Glomerular visceral epithelial cell (primary cell): ENCODE data around the gene BMPR1B.
"Not testable (repeated sequence)": the region's sequence is repeated elsewhere in the genome, so short reads cannot be mapped to it uniquely, and the experiment has no call there.

Experiments
- DNase-seq: peaks from one replicate; pipeline ENCODE4 v3.0.0-alpha.2; 2016; ENCODE audit errors: extremely low spot score

The BMPR1B gene

DNA sequence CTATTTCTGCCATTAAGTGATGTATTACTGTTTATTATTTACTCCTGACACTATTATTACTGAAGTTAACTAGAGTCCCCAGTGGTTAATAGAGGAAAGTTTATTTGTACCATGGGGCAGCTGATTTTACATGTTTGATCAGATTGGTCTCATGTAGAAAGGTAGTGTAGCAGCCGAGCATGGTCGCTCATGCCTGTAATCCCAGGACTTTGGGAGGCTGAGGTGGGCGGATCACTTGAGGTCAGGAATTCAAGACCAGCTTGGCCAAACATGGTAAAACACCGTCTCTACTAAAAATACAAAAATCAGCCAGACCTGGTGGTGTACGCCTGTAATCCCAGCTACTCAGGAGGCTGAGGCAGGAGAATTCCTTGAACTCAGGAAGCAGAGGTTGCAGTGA, 74.6 kb downstream of the BMPR1B start:
- peak; percentile 58 for DNase-seq

DNA sequence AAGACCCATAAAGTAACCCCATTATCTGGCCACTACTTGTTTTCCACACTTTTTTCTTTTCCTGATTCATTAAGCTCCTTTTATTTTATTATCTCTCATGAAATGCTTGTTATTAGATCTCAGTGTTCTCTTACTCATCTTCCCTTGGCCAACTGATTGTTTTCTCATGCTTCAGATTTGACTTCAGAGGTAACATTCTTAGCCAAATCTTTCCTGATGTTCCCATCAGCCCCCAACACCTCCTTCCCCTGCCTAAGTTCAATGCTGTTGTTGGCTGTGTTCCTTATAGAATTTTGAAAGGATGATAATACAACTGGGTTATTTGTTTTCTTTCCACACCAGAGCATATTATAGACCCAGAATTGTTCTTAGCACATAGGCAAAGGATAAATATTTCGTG, 75.6 kb downstream of the BMPR1B start:
- no peak for DNase-seq

DNA sequence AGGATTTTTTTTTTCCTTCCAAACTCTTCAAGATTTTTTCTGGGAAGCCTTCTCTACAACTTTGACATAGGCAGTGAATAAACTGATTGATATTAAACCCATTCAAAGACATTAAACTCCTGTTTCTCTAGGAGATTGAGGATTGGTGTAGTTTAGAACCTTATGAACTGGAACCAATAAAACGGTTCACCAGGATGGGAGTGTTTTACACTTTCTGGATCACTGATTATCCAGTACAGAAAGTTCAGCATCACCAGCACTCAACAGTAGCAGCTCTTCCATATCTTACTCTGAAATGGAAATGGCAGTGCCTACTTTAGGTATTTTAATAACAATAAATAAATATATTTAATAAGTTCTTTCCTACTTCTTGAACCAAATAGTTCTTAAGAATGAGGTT, 76.7 kb downstream of the BMPR1B start:
- DNase-seq: no peak

DNA sequence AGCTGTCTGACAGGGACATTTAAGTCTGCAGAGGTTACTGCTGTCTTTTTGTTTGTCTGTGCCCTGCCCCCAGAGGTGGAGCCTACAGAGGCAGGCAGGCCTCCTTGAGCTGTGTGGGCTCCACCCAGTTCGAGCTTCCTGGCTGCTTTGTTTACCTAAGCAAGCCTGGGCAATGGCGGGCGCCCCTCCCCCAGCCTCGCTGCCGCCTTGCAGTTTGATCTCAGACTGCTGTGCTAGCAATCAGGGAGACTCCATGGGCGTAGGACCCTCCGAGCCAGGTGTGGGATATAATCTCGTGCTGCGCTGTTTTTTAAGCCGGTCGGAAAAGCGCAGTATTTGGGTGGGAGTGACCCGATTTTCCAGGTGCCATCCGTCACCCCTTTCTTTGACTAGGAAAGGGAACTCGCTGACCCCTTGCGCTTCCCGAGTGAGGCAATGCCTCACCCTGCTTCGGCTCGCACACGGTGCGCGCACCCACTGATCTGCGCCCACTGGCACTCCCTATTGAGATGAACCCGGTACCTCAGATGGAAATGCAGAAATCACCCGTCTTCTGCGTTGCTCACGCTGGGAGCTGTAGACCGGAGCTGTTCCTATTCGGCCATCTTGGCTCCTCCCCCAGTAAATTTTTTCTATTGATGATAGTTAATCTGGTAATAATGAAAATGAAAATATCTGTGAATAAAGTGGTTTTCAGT, 83.6 kb downstream of the BMPR1B start:
- DNase-seq: not testable (repeated sequence)

DNA sequence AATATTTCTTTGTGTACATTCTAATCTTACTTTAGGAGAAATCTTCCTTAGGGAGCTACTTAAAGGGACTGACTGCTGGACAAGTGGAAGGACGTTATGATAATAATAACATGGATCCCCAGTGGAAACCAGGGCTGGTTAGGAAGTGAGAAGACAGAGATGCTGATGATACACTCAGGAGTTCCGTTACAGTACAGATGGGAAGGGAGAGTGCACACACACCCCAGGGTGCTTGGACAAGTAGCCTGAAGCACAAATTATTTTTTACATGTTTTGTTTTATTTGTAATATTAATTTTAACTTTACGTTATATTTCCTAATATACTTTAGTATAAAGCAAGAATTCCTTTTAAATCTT, 84.1 kb downstream of the BMPR1B start:
- no peak for DNase-seq

DNA sequence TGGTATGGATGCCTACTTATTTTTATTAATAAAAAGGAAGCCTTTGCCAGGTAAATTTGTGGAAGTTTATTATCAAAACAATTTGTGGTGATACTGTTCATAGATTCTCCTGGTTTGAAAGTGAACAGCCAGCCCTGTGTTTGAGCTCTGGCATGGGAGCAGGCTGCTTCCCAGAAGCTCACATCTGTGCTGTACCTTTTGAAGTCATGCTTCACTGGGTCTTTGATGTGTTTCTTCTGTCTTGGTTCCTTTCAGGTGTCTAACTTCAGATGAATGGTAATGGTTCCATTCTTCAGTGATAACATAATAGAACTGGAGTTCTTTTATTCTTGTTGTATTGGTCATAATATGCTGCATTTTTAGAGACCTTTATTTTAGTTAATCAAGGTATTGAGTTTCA, 85.5 kb downstream of the BMPR1B start:
- DNase-seq: no peak

DNA sequence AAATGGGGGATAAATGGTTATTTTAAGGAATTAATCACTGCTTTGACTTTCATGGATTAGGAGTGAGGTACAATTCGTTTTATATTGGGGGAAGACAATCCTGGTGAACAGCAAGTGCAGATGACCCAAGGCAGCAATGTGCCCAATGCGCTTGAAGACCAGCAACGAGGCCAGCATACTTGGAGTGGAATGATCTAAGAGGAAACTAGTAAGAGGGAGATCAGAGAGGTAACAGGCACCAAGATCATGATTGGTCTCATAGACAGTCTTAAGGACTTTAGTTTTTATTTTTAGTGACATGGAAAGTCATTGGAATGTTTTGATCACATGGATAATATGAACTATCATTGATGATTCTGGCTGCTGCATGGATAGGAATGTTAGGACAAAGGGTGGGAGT, 90.6 kb downstream of the BMPR1B start:
- DNase-seq: no peak

DNA sequence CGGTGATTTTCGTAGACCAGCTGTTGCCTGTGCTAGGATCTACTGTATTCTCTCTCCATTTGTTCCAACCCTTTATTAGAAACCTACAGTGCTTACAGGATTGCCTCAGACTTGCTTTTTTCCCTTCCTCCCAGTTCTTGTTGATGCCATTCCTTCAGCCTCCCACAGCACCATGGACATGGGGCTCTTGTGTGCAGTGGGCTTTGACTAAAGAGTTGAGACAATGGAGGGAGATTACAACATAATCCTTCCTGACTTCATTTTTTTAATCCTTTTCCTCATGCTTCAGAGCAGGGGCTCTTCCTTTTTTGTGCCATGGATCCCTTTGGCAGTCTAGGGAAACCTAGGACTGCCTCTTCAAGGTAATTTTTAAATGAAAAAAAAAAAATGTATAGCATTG, 92.1 kb downstream of the BMPR1B start:
- no peak for DNase-seq

DNA sequence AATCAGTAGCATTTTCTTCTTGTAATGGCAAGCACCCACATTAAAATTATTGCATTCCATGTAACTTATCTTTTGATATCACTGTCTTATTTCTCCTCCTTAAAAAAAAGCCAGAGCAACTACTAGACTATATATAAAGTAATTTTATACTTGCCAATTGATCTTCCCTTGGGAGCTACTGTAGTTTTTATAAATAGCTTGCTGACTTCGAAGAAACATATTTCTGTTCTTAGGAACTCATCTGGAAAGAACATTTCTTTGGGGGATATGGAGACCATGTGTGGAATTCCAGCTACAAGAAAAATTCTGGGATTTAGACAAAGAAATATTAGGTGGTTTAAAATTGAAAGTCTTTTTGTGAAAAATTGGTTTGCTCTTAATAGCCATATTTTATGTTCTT, 94.9 kb downstream of the BMPR1B start:
- no peak for DNase-seq

DNA sequence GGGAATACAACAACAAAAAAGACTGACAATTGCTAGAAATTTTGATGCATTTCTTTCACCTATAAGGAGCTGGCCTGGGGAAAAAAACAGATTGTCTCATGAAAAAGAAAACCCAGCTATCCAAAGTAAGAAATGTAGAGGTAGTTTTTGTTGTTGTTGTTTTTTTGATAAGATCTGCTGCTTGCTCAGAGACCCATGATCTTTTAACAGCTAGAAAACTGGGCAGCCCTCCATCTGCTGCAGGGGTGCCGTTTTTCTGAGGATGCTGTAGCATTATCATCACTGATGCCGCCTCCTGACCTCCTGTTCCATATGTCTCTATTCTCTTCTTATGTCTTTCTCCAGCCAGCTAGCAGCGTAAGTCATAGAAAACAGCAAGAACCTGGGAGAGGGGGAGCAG, 98.3 kb downstream of the BMPR1B start:
- DNase-seq: no peak

DNA sequence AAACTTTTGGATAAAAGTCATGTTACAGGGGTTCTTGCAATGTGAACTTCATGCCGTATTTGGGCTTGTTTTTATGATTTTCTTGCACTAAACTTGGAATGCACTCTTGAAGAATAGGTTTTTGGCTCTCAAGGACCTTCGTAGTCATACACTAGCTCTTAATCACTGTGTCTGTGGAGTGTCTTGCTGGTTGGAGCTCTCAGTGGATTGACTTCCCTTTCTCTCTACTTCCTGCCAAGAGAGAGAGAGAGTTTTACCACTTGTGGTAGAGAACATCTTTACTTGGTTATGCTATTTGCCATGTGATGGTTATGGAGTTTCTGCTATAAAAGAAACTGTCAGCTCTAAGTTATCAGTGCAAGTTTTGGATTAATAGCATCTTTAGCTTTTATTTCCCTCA, 112.4 kb downstream of the BMPR1B start:
- DNase-seq: no peak

DNA sequence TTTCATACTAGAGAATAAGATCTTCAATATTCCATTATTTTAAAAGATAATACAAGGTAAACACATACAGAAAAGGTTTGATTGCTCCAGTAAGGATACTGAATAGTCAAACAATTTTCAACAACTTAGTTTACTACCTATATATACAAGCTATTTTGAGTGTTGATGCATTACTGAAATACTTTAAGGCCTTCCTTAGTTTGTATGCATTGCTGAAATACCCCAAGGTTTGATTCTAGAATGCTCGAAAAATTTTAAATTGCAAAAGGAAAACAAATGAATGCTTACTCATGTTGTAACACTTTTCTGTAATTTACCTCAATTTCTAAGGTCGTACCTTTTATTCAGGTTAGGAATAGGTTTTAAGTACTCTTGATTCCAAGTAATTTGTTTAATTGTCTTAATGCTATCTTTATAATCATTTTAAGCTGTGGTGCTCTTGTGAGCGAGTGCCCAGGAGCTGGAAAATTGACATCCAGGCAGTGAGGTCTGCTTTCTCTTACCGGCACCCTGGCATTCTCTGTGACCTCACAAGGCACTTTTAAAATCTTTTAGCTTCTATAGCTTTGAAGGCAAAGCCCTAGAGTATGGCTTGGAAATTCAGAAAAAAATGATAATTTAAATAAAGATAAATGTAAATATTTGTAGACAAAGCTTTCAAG, 114.0 kb downstream of the BMPR1B start:
- DNase-seq: no peak

DNA sequence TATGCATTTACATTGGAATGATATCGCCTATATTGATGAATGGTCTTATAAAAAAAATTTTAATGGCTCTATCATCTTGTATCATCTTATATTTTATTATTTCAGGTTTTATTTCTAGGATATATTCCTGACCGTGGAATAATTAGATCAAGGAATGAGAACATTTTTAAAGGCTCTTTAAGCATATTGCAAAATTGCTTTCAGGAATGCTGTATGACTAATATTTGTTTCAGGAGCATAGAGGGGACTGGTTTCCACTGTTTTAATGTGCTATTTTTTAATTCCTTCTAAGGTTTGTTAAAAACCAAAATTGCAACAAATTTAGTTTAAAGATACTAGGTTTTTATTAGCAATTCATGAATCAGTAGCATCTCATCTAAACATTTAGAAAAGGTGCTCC, 120.2 kb downstream of the BMPR1B start:
- DNase-seq: no peak

DNA sequence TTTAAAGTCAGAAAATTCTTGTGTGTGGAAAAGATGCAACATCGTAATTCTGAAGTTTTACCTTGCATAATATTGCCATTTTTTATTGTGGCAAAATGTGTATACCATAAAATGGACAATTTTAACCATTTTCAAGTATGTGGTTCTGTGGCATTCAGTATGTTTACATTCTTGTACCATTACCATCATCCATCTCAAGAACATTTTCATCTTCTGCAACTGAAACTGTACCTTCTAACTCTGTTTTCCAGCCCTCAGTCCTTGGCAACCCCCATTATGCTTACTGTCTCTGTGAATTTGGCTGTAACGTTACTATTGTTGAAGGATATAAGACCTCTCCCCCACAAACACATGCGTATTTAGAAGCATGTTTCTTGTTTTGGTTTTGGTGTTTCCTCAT, 123.2 kb downstream of the BMPR1B start:
- DNase-seq: no peak

DNA sequence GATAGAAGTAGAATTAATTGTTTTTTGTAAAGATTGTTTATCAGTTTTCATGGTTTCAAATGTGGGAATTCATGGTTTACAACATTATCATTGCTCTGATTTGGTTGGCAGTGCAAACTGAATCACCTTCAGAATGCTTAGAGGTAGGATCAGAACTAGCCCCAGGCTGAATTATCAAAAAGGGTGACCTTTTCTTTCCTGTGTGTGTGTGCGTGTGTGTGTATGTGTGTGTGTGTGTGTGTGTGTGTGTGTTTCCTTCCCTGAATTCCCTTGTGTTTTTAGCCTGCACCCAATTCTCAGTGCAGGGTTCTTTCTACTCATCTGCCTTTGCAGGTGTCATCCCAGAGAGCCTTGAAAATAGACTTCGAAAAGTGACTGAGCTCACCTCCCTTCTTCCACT, 125.0 kb downstream of the BMPR1B start:
- DNase-seq: no peak

DNA sequence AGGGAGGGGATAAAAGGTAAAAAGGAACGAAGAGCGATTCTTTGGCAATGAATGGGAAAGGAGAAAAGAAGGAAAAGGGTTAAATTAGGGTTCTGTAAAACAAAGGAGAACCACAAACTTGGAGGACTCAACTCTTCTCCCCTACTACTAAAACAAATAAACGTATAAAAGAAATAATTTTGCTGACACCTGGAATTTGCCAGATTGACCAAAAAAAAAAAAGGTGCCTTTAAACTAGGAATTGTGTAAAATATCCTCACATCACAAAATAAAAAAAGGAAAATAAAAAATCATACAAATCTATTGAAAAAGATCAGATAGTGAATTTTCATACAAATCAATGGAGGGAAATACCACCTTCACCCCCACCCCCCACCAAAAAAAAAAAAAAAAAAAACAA, 129.3 kb downstream of the BMPR1B start:
- DNase-seq: no peak

DNA sequence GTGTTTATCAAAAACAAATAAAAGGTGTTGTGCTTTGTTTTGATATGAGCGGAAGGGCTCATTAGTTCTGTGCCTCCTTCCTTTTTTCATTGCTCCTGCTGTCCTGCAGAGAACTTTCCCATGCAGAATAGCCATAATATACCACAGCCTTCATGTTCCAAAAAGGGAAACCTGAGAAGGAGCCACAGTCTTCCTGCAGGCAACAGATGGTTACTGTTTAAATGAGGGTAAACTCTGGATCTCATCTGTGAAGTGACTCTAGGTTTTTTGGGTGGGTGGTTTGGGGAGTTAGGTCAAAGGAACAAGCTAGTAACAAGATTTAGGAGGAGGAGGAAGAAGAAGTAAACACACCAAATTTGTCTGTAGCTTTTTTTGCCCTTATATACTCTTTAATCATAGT, 131.8 kb downstream of the BMPR1B start:
- no peak for DNase-seq

DNA sequence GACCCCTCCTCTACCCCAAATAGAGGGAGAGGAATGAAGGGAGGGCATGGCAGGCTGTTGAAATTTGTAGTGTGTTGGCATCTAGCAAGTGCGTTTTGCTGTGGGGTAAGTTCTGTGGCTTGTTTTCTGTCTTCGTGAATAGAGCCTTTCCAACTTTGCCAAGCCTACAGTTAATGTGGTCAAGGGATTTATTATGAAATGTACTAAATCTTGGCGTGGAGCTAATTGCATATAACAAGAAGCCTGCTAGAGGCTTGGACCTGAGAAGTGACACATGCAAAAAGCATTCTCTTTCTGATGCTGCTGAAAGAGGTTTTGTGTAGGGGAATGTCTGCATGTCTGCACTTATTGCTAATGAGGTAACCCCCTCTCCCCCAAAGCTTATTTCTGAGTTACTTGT, 132.2 kb downstream of the BMPR1B start:
- peak; percentile 26 for DNase-seq

DNA sequence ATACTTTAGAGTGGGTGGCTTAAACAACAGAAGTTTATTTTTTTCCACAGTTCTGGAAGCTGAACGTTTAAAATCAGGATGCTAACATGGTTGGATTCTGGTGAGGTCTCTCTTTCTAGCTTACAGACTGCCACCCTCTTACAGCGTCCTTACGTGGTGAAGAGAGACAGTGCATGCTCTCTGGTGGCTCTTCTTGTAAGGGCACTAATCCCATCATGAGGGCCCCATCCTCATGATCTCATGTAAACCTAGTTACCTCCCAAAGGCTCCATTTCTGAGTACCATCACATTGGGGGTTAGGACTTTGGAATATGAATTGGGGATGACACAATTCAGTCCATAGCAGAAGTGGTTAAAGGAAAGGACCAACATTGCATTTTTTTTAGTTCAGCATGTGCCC, 132.8 kb downstream of the BMPR1B start:
- no peak for DNase-seq

DNA sequence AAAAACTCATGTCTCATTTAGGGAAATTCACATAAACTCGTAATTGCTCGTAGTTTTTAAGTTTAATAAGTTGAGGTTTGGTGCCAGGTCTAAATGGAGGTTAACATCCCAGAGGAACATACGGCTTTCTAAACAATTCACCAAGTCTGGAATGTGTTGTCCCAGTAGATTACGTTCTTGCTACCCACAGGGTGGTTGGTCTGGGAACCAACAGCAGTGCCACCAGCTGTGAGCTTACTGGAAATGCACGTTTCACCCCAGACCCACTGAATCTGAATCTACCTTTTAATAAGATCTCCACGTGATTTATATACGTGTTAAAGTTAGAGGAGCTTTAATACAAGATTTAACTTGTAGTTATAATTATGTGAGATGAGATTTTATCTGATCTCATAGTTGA, 134.3 kb downstream of the BMPR1B start:
- DNase-seq: no peak

DNA sequence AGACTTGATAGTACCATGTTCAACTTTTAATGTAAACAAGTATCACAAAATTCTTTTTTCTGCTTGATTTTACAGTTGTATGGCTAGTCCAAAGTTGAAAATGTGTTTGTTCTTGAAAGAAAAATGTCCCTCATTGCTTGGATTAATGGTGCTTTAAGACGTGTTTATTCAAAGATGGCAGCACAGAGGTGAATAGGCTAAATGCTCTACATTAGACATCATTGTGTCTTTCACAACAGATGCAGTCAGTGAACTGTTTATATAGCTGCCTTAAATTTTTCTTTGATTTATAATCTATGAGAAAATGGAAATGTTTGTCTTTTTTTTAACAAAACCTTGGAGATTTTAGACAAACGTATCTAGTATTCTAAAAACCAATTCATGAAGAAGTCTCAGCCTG, 137.3 kb downstream of the BMPR1B start:
- DNase-seq: no peak

DNA sequence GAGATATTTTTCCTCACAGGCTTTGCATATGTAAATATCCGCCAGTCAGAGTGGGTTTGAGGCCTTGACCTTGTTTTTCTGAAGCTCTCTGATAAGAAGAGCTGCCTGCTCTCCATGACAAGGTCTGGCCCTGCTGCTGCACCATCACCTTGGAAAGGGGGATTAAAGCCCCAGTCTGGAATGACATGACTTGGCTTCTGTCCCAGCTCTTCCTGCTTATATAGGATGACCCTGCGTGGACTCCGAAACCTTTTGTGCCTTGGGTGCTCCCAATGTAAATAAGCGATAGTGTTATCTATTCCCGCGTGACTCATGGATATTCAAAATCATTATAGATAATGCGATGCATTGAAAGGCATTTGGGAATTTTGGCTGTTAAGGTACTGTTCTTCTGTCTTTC, 139.3 kb downstream of the BMPR1B start:
- DNase-seq: no peak

DNA sequence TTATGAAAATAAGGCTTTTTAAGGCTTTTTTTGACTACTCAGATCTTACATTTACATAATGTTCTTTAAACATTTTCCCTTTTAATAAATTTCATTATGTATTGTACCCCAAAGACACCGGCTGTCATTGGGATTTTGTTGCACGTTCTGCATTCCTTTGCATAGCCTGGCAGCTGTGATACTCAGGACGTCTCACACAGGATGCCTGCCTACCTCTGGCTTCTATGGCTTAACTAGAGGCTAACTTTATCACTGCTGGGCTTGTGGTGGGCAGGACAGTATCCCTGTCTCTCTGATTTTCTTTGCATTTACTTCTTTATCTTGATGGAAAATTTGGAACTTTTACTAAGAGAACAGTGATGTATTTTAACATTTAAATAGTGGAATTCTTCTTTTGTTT, 147.8 kb downstream of the BMPR1B start:
- no peak for DNase-seq

DNA sequence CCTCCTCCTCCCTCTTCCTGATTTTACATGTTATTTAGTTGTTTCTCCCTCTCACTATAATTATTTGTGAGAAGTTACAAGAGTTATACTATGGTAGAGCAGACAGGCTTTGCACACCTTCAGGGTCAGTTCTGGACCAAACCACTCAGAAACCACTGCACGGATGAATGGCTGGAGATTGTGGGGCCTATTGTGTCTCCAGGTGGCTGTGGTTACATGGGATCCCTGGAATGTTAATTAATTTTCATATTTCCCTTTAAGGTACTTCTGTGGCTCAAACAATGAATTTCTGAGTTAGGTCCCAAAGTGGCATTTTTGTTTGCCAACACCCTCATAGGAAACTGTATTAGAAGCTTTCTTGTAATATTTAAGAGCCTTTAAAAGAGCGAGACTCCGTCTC, 151.9 kb downstream of the BMPR1B start:
- DNase-seq: peak; percentile 86
